ENCODE data around the gene FER. TPM values are rescaled to one million over a fixed set of nuclear protein-coding genes. Genes with fewer than 3 reads are reported as not detected.

Gene FER
- total RNA-seq, 1 experiment from 2014 or later: 16.4 TPM

- Histone ChIP-seq H3K36me3 (ENCODE audit: insufficient read depth, low read length, poor library complexity, severe bottlenecking) (no peaks in the 10 kb centered on the region), H3K4me3 (ENCODE audit: low read depth, low read length, poor library complexity, severe bottlenecking) (no peak overlapping the region), H3K4me1 (ENCODE audit: insufficient read depth, low read length, poor library complexity, severe bottlenecking) (peaks cover 15% of the 10 kb centered on the region), H3K27ac (ENCODE audit: low read depth, low read length, poor library complexity, severe bottlenecking) (no peak overlapping the region), H3K9me3 (ENCODE audit: low read depth, low read length, poor library complexity, severe bottlenecking) (no peaks in the 10 kb centered on the region), H3K27me3 (replicated peaks; ENCODE audit: insufficient read depth, low read depth, low read length, poor library complexity) (no peaks in the 10 kb centered on the region)
- no peak for DNase-seq (ENCODE audit: low spot score)
- ChIA-PET POLR2A (ENCODE audit: low non-redundant PET) (no interaction called here), CTCF (no interaction called here)
- intact Hi-C loops (cut with micrococcal nuclease; ENCODE audit: unreplicated experiment): no loop called here
- BruUV-seq (replicated peaks): no TSS peak
- no peak for TF ChIP-seq CTCF (conservative IDR thresholded peaks at IDR 0.05; ENCODE audit: low read depth, low read length)
Observed at GRCh38 chr5:109173036-109173794, 425.5 kb downstream of the FER start.

- DNase-seq (ENCODE audit: low spot score): no peak
- H3K9me3 ChIP-seq (ENCODE audit: low read depth, low read length, poor library complexity, severe bottlenecking): no peaks in the 10 kb centered on the region
- no peaks in the 10 kb centered on the region for H3K27me3 ChIP-seq (replicated peaks; ENCODE audit: insufficient read depth, low read depth, low read length, poor library complexity)
- TF ChIP-seq CTCF (conservative IDR thresholded peaks at IDR 0.05; ENCODE audit: low read depth, low read length) (no peak), EZH2 (IDR thresholded peaks at IDR 0.05; ENCODE audit: borderline replicate concordance, low read depth, low read length, poor library complexity, severe bottlenecking) (no peak)
- intact Hi-C loops (cut with micrococcal nuclease; ENCODE audit: unreplicated experiment): no loop called here
- POLR2A ChIA-PET (ENCODE audit: low non-redundant PET): no interaction called here
- CTCF ChIA-PET: no interaction called here
- H3K4me1 ChIP-seq (ENCODE audit: insufficient read depth, low read length, poor library complexity, severe bottlenecking): peaks cover 25% of the 10 kb centered on the region
- no peaks in the 10 kb centered on the region for H3K36me3 ChIP-seq (ENCODE audit: insufficient read depth, low read length, poor library complexity, severe bottlenecking)
- no TSS peak for BruUV-seq (replicated peaks)
- no peak overlapping the region for H3K27ac ChIP-seq (ENCODE audit: low read depth, low read length, poor library complexity, severe bottlenecking)
- H3K4me3 ChIP-seq (ENCODE audit: low read depth, low read length, poor library complexity, severe bottlenecking): no peak overlapping the region
Observed at GRCh38 chr5:109177227-109177626, 429.5 kb downstream of the FER start.

GRCh38 chr5:109177782-109178181 lies 430.1 kb downstream of the FER start:
- ChIA-PET CTCF (no interaction called here), POLR2A (ENCODE audit: low non-redundant PET) (interaction anchor here (0.6 kb wide), 1 partner anchor 171 kb away, joined by 5 read pairs; no protein-coding TSS in a partner anchor)
- DNase-seq (ENCODE audit: low spot score): no peak
- H3K4me3 ChIP-seq (ENCODE audit: low read depth, low read length, poor library complexity, severe bottlenecking): no peak overlapping the region
- no peak overlapping the region for H3K27ac ChIP-seq (ENCODE audit: low read depth, low read length, poor library complexity, severe bottlenecking)
- no peak for TF ChIP-seq CTCF (conservative IDR thresholded peaks at IDR 0.05; ENCODE audit: low read depth, low read length)
- TF ChIP-seq EZH2 (IDR thresholded peaks at IDR 0.05; ENCODE audit: borderline replicate concordance, low read depth, low read length, poor library complexity, severe bottlenecking): no peak
- H3K36me3 ChIP-seq (ENCODE audit: insufficient read depth, low read length, poor library complexity, severe bottlenecking): no peaks in the 10 kb centered on the region
- no TSS peak for BruUV-seq (replicated peaks)
- no peaks in the 10 kb centered on the region for H3K9me3 ChIP-seq (ENCODE audit: low read depth, low read length, poor library complexity, severe bottlenecking)
- intact Hi-C loops (cut with micrococcal nuclease; ENCODE audit: unreplicated experiment): no loop called here
- H3K4me1 ChIP-seq (ENCODE audit: insufficient read depth, low read length, poor library complexity, severe bottlenecking): peaks cover 25% of the 10 kb centered on the region
- H3K27me3 ChIP-seq (replicated peaks; ENCODE audit: insufficient read depth, low read depth, low read length, poor library complexity): no peaks in the 10 kb centered on the region

Measured in A673 (cell line).